HEK293 (cell line): ENCODE results near the gene MRPS10.

Source experiments
- CTCF ChIA-PET: fragments of 350-600 bp; formaldehyde crosslinking; extraction: SDS; loops from one replicate; lab custom pipeline; 2021; ENCODE audit warnings: antibody characterized with exemption; lab: Yijun Ruan, JAX
- POLR2A ChIA-PET: fragments of 300-600 bp; formaldehyde crosslinking; extraction: SDS; loops from one replicate; lab custom pipeline; 2020; ENCODE audit warnings: antibody characterized with exemption, inconsistent platforms; lab: Yijun Ruan, JAX
- H3K27ac ChIP-seq: fragments of 200-500 bp; sonication (Bioruptor generic); 2 replicates; pipeline ENCODE4 v1.5.1; 2014; ENCODE audit warnings: low read depth, low read length, control low read depth, inconsistent platforms; ENCODE audit errors: extremely low read depth
- H3K36me3 ChIP-seq, 2 experiments: fragments of 200-500 bp in 1 of 2; sonication (Bioruptor generic) in 1 of 2; 1 replicate in 1 of 2; 2 replicates in 1 of 2; pipeline ENCODE4 v1.5.1; 2014 to 2017; ENCODE audit warnings: inconsistent platforms in 2 of 2, low read length in 2 of 2; ENCODE audit not compliant: control insufficient read depth in 2 of 2, insufficient read depth in 1 of 2
- H3K4me1 ChIP-seq: fragments of 200-500 bp; sonication (Bioruptor generic); 2 replicates; pipeline ENCODE4 v1.5.1; 2014; ENCODE audit warnings: mild to moderate bottlenecking, low read length, inconsistent platforms; ENCODE audit not compliant: control insufficient read depth, insufficient read depth
- H3K4me3 ChIP-seq: 2 replicates; pipeline ENCODE4 v1.5.1; 2011; ENCODE audit warnings: low read depth, mild to moderate bottlenecking, control low read depth, low read length, moderate library complexity
- H3K9me3 ChIP-seq: fragments of 200-500 bp; sonication (Bioruptor generic); 2 replicates; pipeline ENCODE4 v1.5.1; 2014; ENCODE audit warnings: low read depth, low read length, inconsistent platforms; ENCODE audit not compliant: control insufficient read depth, insufficient read depth
- EGR2 ChIP-seq: fragments of 450-650 bp; formaldehyde crosslinking; IDR thresholded peaks from 2 replicates; pipeline ENCODE4 v1.5.1; 2016; ENCODE audit warnings: low read depth, missing biosample characterization, missing genetic modification characterization
- GLIS1 ChIP-seq: fragments of 450-650 bp; formaldehyde crosslinking; IDR thresholded peaks from 2 replicates; pipeline ENCODE4 v1.5.1; 2016; ENCODE audit warnings: missing biosample characterization, missing genetic modification characterization
- TRIM28 ChIP-seq: IDR thresholded peaks from 2 replicates; pipeline ENCODE4 v1.6.1; 2011; ENCODE audit warnings: low read length, control low read depth, borderline replicate concordance
- ZBTB48 ChIP-seq: fragments of 450-650 bp; formaldehyde crosslinking; IDR thresholded peaks from 2 replicates; pipeline ENCODE4 v1.5.1; 2016; ENCODE audit warnings: missing biosample characterization, missing genetic modification characterization
- ZBTB8A ChIP-seq: fragments of 450-650 bp; formaldehyde crosslinking; IDR thresholded peaks from 2 replicates; pipeline ENCODE4 v1.5.1; 2016; ENCODE audit warnings: missing biosample characterization, missing genetic modification characterization
- ZFHX2 ChIP-seq: fragments of 450-650 bp; formaldehyde crosslinking; conservative IDR thresholded peaks from 2 replicates; pipeline ENCODE4 v1.5.1; 2016; ENCODE audit warnings: missing biosample characterization, missing genetic modification characterization
- ZIC2 ChIP-seq: fragments of 450-650 bp; formaldehyde crosslinking; IDR thresholded peaks from 2 replicates; pipeline ENCODE4 v1.5.1; 2016; ENCODE audit warnings: missing biosample characterization, missing genetic modification characterization
- ZNF214 ChIP-seq: fragments of 450-650 bp; formaldehyde crosslinking; IDR thresholded peaks from 2 replicates; pipeline ENCODE4 v1.5.1; 2017; ENCODE audit warnings: missing biosample characterization, mild to moderate bottlenecking, missing genetic modification characterization, borderline replicate concordance
- ZNF274 ChIP-seq, 2 experiments: fragments of 200-500 bp in 1 of 2; fragments of 450-650 bp in 1 of 2; sonication (Bioruptor generic) in 1 of 2; formaldehyde crosslinking in 1 of 2; IDR thresholded peaks; 2 replicates each; pipeline versions ENCODE4 v1.5.1 to v1.6.1; 2014 to 2016; ENCODE audit warnings: borderline replicate concordance in 1 of 2, inconsistent platforms in 1 of 2, low read length in 1 of 2, missing biosample characterization in 1 of 2, missing genetic modification characterization in 1 of 2
- ZNF341 ChIP-seq: fragments of 450-650 bp; formaldehyde crosslinking; IDR thresholded peaks from 2 replicates; pipeline ENCODE4; 2016; ENCODE audit warnings: low read depth, missing biosample characterization, missing genetic modification characterization
- ZNF514 ChIP-seq: fragments of 450-650 bp; formaldehyde crosslinking; IDR thresholded peaks from 2 replicates; pipeline ENCODE4 v1.5.1; 2016; ENCODE audit warnings: missing biosample characterization, missing genetic modification characterization
- ZNF544 ChIP-seq: fragments of 450-650 bp; formaldehyde crosslinking; IDR thresholded peaks from 2 replicates; pipeline ENCODE4 v1.5.0; 2017; ENCODE audit warnings: missing biosample characterization, missing genetic modification characterization
- ZNF561 ChIP-seq: fragments of 450-650 bp; IDR thresholded peaks from 2 replicates; pipeline ENCODE4 v1.5.1; 2018; ENCODE audit warnings: missing biosample characterization, missing genetic modification characterization, borderline replicate concordance
- ZNF776 ChIP-seq: fragments of 450-650 bp; formaldehyde crosslinking; IDR thresholded peaks from 2 replicates; pipeline ENCODE4 v1.5.0; 2017; ENCODE audit warnings: missing biosample characterization, missing genetic modification characterization, borderline replicate concordance
- ZNF837 ChIP-seq: fragments of 450-650 bp; formaldehyde crosslinking; IDR thresholded peaks from 2 replicates; pipeline ENCODE4 v1.5.1; 2016; ENCODE audit warnings: missing biosample characterization, missing genetic modification characterization
- TF ChIP-seq, protein P1 (sequence below): fragments of 450-650 bp; formaldehyde crosslinking; IDR thresholded peaks from 2 replicates; pipeline ENCODE4 v1.5.1; 2016; ENCODE audit warnings: missing biosample characterization, missing genetic modification characterization
- TF ChIP-seq, protein P2 (sequence below): fragments of 450-650 bp; formaldehyde crosslinking; IDR thresholded peaks from 2 replicates; pipeline ENCODE4 v1.5.1; 2017; ENCODE audit warnings: missing biosample characterization, missing genetic modification characterization

The MRPS10 gene

DNA sequence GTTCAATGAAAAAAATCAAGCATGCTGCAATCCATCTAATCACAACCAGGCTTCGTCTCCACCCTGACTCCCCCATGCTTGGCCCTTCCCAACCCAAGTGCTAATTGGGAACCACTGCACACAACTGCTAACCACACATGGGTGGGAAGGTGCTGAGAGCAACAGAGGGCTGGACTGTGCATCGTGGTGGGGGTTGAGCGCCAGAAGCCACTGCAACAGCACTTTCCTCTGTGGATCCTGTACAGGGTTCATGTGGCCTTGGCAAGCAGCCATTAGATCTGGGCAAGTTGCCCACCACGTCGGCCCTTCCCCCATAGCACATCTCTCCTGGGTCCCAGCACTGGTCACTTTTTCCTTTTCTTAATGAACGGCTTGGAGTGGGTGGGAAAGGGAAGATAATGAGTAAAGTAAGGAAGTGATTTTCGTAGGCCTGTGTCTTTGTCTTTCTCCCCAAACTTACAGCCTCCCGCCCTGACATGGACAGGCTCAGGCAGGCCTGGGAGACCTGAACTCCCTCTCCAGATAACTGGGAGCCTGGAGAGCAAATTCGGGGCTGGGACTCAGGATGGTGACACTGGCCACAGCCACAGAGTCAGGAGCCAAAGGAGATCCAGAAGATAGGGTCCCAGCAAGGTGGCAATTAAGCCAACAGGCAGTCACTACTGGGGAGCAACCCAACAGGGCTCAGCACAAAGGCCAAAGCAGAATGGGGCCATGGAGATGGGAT lies 34.4 kb upstream of the MRPS10 start (continued):
- TF ChIP-seq, protein P1, sequence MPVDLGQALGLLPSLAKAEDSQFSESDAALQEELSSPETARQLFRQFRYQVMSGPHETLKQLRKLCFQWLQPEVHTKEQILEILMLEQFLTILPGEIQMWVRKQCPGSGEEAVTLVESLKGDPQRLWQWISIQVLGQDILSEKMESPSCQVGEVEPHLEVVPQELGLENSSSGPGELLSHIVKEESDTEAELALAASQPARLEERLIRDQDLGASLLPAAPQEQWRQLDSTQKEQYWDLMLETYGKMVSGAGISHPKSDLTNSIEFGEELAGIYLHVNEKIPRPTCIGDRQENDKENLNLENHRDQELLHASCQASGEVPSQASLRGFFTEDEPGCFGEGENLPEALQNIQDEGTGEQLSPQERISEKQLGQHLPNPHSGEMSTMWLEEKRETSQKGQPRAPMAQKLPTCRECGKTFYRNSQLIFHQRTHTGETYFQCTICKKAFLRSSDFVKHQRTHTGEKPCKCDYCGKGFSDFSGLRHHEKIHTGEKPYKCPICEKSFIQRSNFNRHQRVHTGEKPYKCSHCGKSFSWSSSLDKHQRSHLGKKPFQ (tag by site-specific recombination) = no peak
- TF ChIP-seq ZNF837 (tag by site-specific recombination) = no peak
- no peak for TF ChIP-seq ZBTB48 (tag by site-specific recombination)
- TF ChIP-seq, protein P2, sequence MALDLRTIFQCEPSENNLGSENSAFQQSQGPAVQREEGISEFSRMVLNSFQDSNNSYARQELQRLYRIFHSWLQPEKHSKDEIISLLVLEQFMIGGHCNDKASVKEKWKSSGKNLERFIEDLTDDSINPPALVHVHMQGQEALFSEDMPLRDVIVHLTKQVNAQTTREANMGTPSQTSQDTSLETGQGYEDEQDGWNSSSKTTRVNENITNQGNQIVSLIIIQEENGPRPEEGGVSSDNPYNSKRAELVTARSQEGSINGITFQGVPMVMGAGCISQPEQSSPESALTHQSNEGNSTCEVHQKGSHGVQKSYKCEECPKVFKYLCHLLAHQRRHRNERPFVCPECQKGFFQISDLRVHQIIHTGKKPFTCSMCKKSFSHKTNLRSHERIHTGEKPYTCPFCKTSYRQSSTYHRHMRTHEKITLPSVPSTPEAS (tag by site-specific recombination) = no peak
- TF ChIP-seq ZNF561 (tag by site-specific recombination) = no peak
- TF ChIP-seq ZFHX2 (tag by site-specific recombination) = peak; percentile 81
- TF ChIP-seq ZNF544 (tag by site-specific recombination) = no peak
- TF ChIP-seq ZNF514 (tag by site-specific recombination) = no peak
- no peak for TF ChIP-seq ZNF341 (tag by site-specific recombination)
- TF ChIP-seq TRIM28 = no peak

DNA sequence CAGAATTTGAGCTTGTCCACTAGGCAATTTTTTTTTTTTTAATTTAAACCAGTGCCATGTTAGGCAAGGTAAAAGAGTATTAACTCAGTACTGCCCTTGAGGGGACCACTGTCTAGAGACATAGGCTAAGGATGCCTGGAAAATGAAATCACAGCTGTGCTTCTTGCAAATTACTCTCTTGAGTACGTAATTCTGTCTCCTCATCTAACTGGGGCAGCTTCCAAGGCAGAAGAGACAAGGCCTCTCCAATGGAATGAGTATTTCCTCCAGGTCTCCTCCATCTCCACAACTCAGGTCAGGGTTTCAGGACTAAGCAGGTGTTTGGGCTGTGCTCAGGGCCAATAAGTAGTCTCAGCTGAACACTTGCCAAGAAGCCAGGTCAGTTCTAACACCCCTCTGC lies 33.8 kb upstream of the MRPS10 start:
- Histone ChIP-seq H3K4me1 (peaks cover 10% of the 10 kb centered on the region), H3K36me3 (peaks cover 0 to 14% of the 10 kb centered on the region in 2 experiments; a peak in 1 of 3 replicates), H3K9me3 (no peaks in the 10 kb centered on the region), H3K4me3 (no peak overlapping the region), H3K27ac (no peak overlapping the region)
- CTCF ChIA-PET = interaction anchor here (0.6 to 1.1 kb wide), 3 partner anchors 9 to 296 kb away, joined by 3 to 4 read pairs (median 3); no protein-coding TSS in a partner anchor
- TF ChIP-seq ZNF776 (no peak), ZNF214 (tag by site-specific recombination) (no peak), ZNF274 (IDR thresholded peaks at IDR 0.05; ENCODE audit: low read length) (no peak), ZNF274 (tag by site-specific recombination; IDR thresholded peaks at IDR 0.05; ENCODE audit: borderline replicate concordance) (no peak)
- POLR2A ChIA-PET = no interaction called here

DNA sequence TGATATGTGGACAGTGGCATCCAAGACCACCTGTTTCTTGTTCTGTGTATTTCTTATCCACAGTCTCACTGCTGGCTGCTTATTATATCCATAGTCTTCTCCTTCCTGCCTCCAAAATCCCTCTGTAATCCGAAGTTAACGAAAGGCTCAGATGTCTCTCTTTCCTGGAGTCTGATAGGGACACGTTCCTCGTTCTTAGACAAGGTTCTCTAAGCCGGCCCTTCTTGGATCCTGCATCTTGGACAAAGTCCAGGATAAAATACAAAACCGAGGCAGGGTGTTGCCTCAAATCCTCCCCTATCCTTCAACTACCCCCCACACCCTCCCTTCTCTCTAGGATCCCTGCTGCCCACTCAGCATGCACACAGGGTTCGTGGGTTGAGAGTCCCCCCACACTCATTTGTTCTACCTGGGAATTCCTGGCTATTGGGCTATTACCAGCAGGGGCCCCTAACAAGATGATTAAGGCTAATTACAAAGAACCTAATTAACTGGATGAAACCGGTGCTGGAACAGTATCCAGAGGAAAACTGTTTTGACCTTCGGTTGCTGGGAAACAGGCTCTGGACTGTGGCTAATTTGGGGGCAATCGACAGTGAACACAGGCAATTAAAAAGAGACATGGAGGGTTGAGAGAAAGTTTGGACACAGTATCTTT lies 32.7 kb upstream of the MRPS10 start:
- ChIA-PET POLR2A (interaction anchor here (0.7 kb wide), 1 partner anchor 861 kb away, joined by 3 read pairs; no protein-coding TSS in a partner anchor), CTCF (interaction anchor here (0.6 kb wide), 1 partner anchor 548 kb away, joined by 3 read pairs; no protein-coding TSS in a partner anchor)
- no peak overlapping the region for H3K27ac ChIP-seq
- peaks cover 0 to 13% of the 10 kb centered on the region in 2 experiments; a peak in 1 of 3 replicates for H3K36me3 ChIP-seq
- no peaks in the 10 kb centered on the region for H3K9me3 ChIP-seq
- peak; percentile 77 for TF ChIP-seq EGR2 (tag by site-specific recombination)
- peak; percentile 73 for TF ChIP-seq ZFHX2 (tag by site-specific recombination)
- TF ChIP-seq GLIS1 (tag by site-specific recombination) = no peak
- peak; percentile 83 for TF ChIP-seq ZIC2 (tag by site-specific recombination)
- no peak for TF ChIP-seq ZBTB8A (tag by site-specific recombination)
- peaks cover 10% of the 10 kb centered on the region for H3K4me1 ChIP-seq
- H3K4me3 ChIP-seq = no peak overlapping the region
